Hepatocyte (in vitro differentiated cells): Measurements from ENCODE around the gene CFAP54. TPM values are rescaled to one million over a fixed set of nuclear protein-coding genes. Genes with fewer than 3 reads are reported as not detected.

ENCODE experiments used
- DNase-seq: peaks from one replicate; pipeline ENCODE4 v3.0.0-alpha.2; 2016; ENCODE audit warnings: low spot score
- H2AFZ ChIP-seq: fragments of 200-600 bp; sonication (generic); 2 replicates; pipeline ENCODE4 v1.6.0; 2016; ENCODE audit warnings: antibody characterized with exemption, mild to moderate bottlenecking
- H3K27ac ChIP-seq: fragments of 200-600 bp; sonication (generic); 2 replicates; pipeline ENCODE4 v1.5.1; 2016; ENCODE audit warnings: mild to moderate bottlenecking
- H3K27me3 ChIP-seq: fragments of 200-600 bp; sonication (generic); 2 replicates; pipeline ENCODE4 v1.6.1; 2016
- H3K36me3 ChIP-seq: fragments of 200-600 bp; sonication (generic); replicated peaks from 2 replicates; pipeline ENCODE4 v1.5.1; 2016; ENCODE audit warnings: low read depth; ENCODE audit not compliant: insufficient read depth
- H3K4me1 ChIP-seq: fragments of 200-600 bp; sonication (generic); 2 replicates; pipeline ENCODE4 v1.5.1; 2016; ENCODE audit warnings: mild to moderate bottlenecking, moderate library complexity; ENCODE audit not compliant: insufficient read depth
- H3K4me2 ChIP-seq: fragments of 200-600 bp; sonication (generic); 2 replicates; pipeline ENCODE4 v1.6.0; 2016
- H3K4me3 ChIP-seq: fragments of 200-600 bp; sonication (generic); 2 replicates; pipeline ENCODE4 v1.5.1; 2016; ENCODE audit warnings: mild to moderate bottlenecking
- H3K79me2 ChIP-seq: fragments of 200-600 bp; sonication (generic); 2 replicates; pipeline ENCODE4 v1.6.0; 2017; ENCODE audit warnings: mild to moderate bottlenecking
- H3K9me2 ChIP-seq: fragments of 200-600 bp; sonication (generic); replicated peaks from 2 replicates; pipeline ENCODE4 v1.6.0; 2017; ENCODE audit warnings: mild to moderate bottlenecking; ENCODE audit not compliant: insufficient read depth
- H3K9me3 ChIP-seq: fragments of 200-600 bp; sonication (generic); 2 replicates; pipeline ENCODE4 v1.5.1; 2016; ENCODE audit warnings: low read depth, mild to moderate bottlenecking
- H4K20me1 ChIP-seq: fragments of 200-600 bp; sonication (generic); 2 replicates; pipeline ENCODE4 v1.6.0; 2016; ENCODE audit warnings: mild to moderate bottlenecking; ENCODE audit not compliant: insufficient read depth, poor library complexity, severe bottlenecking
- EZH2 ChIP-seq: fragments of 200-600 bp; sonication (generic); IDR thresholded peaks from 2 replicates; pipeline ENCODE4 v1.6.1; 2016; ENCODE audit warnings: antibody characterized with exemption, mild to moderate bottlenecking, borderline replicate concordance
- EZH2phosphoT487 ChIP-seq: fragments of 200-600 bp; sonication (generic); IDR thresholded peaks from one replicate; pipeline ENCODE4 v1.6.1; 2018; ENCODE audit warnings: antibody characterized with exemption, mild to moderate bottlenecking, low read depth, moderate library complexity; ENCODE audit not compliant: unreplicated experiment, severe bottlenecking
- WGBS: methylation state at CpG from one replicate; pipeline ENCODE4 v1.1.6; 2016; ENCODE audit warnings: low lambda C conversion rate; ENCODE audit errors: missing lambda C conversion rate; 5-methylcytosine and 5-hydroxymethylcytosine counted together
- polyA plus RNA-seq: library from polyadenylated mRNA; unstranded; fragments of >200 nt; fragmentation: Nextera tagmentation; extraction: Ambion mirVana; gene quantifications from 2 replicates; pipeline ENCODE4 v1.2.1, GENCODE V29; 2016
- total RNA-seq: library from RNA; depleted of rRNA; stranded (reverse); fragments of >200 nt; gene quantifications from 2 replicates; pipeline ENCODE4 v1.2.3, GENCODE V29; 2014
- TF ChIP-seq, protein P1 (sequence below): fragments of 200-600 bp; sonication (generic); IDR thresholded peaks from 2 replicates; pipeline ENCODE4 v1.5.1; 2016; ENCODE audit warnings: antibody characterized with exemption, mild to moderate bottlenecking; ENCODE audit not compliant: poor library complexity

Gene CFAP54
- total and polyA plus RNA-seq, 2 experiments from 2014 or later, result 0.64 to 0.67 TPM

DNA sequence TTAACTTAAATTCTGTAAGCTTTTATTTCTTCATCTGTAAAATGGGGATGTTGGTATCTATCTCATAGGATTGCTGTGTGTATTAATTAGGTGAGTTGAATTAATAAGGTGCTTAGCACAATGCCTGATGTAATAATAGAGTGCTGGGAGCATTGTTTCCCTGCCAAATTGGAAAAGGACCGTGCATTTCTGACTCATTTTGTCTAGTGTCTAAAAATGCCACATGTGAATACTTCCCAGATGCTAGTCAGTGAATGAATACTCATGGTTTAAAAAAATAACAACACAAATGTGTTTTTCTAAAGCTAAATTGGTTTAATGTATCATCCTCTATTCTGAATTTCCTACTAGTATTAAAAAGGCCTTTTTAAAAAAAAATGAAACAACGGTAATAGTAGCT lies 372.3 kb downstream of the CFAP54 start:
- WGBS, result 84% methylated on average over 2 of the region's 2 CpGs
- Histone ChIP-seq H2AFZ (no peak overlapping the region), H3K4me3 (no peak overlapping the region), H3K27me3 (no peaks in the 10 kb centered on the region), H3K9me2 (no peaks in the 10 kb centered on the region), H3K4me1 (no peaks in the 10 kb centered on the region), H3K9me3 (no peaks in the 10 kb centered on the region), H4K20me1 (no peaks in the 10 kb centered on the region), H3K36me3 (no peaks in the 10 kb centered on the region), H3K4me2 (no peak overlapping the region), H3K79me2 (no peaks in the 10 kb centered on the region), H3K27ac (no peak overlapping the region)
- TF ChIP-seq EZH2phosphoT487 (no peak), EZH2 (no peak)
- TF ChIP-seq, protein P1, sequence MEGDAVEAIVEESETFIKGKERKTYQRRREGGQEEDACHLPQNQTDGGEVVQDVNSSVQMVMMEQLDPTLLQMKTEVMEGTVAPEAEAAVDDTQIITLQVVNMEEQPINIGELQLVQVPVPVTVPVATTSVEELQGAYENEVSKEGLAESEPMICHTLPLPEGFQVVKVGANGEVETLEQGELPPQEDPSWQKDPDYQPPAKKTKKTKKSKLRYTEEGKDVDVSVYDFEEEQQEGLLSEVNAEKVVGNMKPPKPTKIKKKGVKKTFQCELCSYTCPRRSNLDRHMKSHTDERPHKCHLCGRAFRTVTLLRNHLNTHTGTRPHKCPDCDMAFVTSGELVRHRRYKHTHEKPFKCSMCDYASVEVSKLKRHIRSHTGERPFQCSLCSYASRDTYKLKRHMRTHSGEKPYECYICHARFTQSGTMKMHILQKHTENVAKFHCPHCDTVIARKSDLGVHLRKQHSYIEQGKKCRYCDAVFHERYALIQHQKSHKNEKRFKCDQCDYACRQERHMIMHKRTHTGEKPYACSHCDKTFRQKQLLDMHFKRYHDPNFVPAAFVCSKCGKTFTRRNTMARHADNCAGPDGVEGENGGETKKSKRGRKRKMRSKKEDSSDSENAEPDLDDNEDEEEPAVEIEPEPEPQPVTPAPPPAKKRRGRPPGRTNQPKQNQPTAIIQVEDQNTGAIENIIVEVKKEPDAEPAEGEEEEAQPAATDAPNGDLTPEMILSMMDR, result no peak
- no peak for DNase-seq

DNA sequence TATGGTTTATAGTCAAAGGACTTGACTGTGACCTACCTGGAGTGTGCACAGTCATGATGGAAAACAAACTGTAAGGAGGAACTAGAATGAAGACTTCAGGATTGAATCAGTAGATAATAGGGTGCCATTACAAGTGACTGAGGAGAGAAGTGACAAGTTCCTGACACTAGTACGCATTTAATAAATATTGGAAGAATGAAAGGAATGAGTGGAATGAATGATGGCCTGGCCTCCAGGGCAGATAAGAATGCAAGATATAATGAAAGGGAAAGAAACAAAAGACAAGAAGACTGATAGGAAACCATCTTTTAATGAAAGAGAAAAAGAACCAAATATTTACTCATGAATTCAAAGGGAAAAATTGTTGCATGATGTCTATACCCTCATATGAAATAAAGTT lies 372.9 kb downstream of the CFAP54 start:
- H3K4me2 ChIP-seq, result no peak overlapping the region
- no peak for DNase-seq
- no peaks in the 10 kb centered on the region for H3K79me2 ChIP-seq
- H3K9me3 ChIP-seq, result no peaks in the 10 kb centered on the region
- WGBS, result 40% methylated on average over 1 of the region's 1 CpG
- H3K4me3 ChIP-seq, result no peak overlapping the region
- no peak overlapping the region for H2AFZ ChIP-seq
- no peaks in the 10 kb centered on the region for H3K9me2 ChIP-seq
- no peaks in the 10 kb centered on the region for H3K36me3 ChIP-seq
- no peaks in the 10 kb centered on the region for H4K20me1 ChIP-seq
- no peaks in the 10 kb centered on the region for H3K27me3 ChIP-seq
- no peak overlapping the region for H3K27ac ChIP-seq
- TF ChIP-seq EZH2phosphoT487, result no peak
- TF ChIP-seq EZH2, result no peak
- TF ChIP-seq, protein P1, result no peak
- H3K4me1 ChIP-seq, result no peaks in the 10 kb centered on the region

DNA sequence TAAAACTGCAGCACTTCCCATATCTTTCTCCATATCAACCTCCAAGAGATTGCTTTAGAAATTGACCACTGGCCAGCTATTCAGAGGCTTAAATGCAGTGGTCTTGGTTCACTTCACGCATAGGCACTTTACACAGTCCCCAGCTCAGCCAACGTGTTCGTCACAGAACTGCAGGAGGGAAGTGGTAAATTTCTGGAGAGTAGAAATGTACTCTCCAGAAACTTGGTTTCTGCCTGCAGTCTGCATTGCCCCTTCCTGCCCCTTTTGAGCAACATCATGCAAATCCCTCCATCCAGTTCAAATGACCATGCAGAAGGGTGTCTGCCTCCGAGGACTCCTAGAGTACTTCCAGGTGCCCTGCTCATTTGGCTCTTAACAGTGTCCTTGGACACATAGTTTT lies 375.0 kb downstream of the CFAP54 start:
- no peak for TF ChIP-seq EZH2
- TF ChIP-seq, protein P1, result no peak
- no peak for TF ChIP-seq EZH2phosphoT487
- H2AFZ ChIP-seq, result no peak overlapping the region
- no peak overlapping the region for H3K4me2 ChIP-seq
- no peaks in the 10 kb centered on the region for H3K27me3 ChIP-seq
- no peak for DNase-seq
- no peaks in the 10 kb centered on the region for H3K9me3 ChIP-seq
- H3K4me1 ChIP-seq, result no peaks in the 10 kb centered on the region
- H3K4me3 ChIP-seq, result no peak overlapping the region
- 66% methylated on average over 4 of the region's 4 CpGs for WGBS
- no peaks in the 10 kb centered on the region for H3K79me2 ChIP-seq
- H3K27ac ChIP-seq, result no peak overlapping the region
- H3K36me3 ChIP-seq, result no peaks in the 10 kb centered on the region
- no peaks in the 10 kb centered on the region for H4K20me1 ChIP-seq
- H3K9me2 ChIP-seq, result no peaks in the 10 kb centered on the region
